ENCODE measurements around the gene DCST2.

GRCh38 chr1:155070158-155070621 is 36.6 kb upstream of the DCST2 start:
- TF ChIP-seq CTCF (IDR thresholded peaks at IDR 0.05; ENCODE audit: borderline replicate concordance, extremely low read depth, low read length, poor library complexity, severe bottlenecking) (no peak), EZH2 (IDR thresholded peaks at IDR 0.05; ENCODE audit: borderline replicate concordance, low read depth, low read length, severe bottlenecking) (no peak)
